Panc1 (cell line): ENCODE results near the gene GUCY1A1. TPM values are rescaled to one million over a fixed set of nuclear protein-coding genes. Genes with fewer than 3 reads are reported as not detected.

Source experiments
- ATAC-seq: fragments of 200-7000 bp; cut with Tn5 transposase; 2 replicates; pipeline ENCODE4 v1.9.1; 2020; ENCODE audit warnings: mild to moderate bottlenecking, moderate library complexity
- BruUV-seq: library from RNA; stranded (reverse); fragments of 400-500 nt; replicated peaks from 2 replicates; lab custom pipeline; 2021; lab: Mats Ljungman, UMichigan
- CTCF ChIA-PET: fragments of 300-600 bp; sonication (Branson Sonifier 250); formaldehyde crosslinking; loops from one replicate; lab custom pipeline; 2022; ENCODE audit warnings: antibody characterized with exemption; lab: Charles Lee
- POLR2A ChIA-PET: fragments of 300-600 bp; sonication (Branson Sonifier 250); formaldehyde crosslinking; loops from one replicate; lab custom pipeline; 2022; ENCODE audit warnings: antibody characterized with exemption; lab: Charles Lee
- DNase-seq: peaks from one replicate; pipeline ENCODE4 v3.0.0-alpha.2; 2010; ENCODE audit warnings: low read depth, low spot score
- H3K27ac ChIP-seq: 2 replicates; pipeline ENCODE4 v1.5.1; 2011; ENCODE audit warnings: mild to moderate bottlenecking, low read length, inconsistent platforms
- H3K27me3 ChIP-seq: fragments of 200-500 bp; sonication (Bioruptor generic); 2 replicates; pipeline ENCODE4 v1.6.0; 2014; ENCODE audit warnings: low read length, inconsistent platforms; ENCODE audit not compliant: control insufficient read depth, insufficient read depth
- H3K36me3 ChIP-seq: fragments of 200-500 bp; sonication (Bioruptor generic); 2 replicates; pipeline ENCODE4 v1.5.1; 2014; ENCODE audit warnings: inconsistent platforms, mild to moderate bottlenecking, low read length, moderate library complexity; ENCODE audit not compliant: control insufficient read depth, insufficient read depth
- H3K4me1 ChIP-seq: 2 replicates; pipeline ENCODE4 v1.5.1; 2011; ENCODE audit warnings: inconsistent platforms, mild to moderate bottlenecking, low read length, moderate library complexity; ENCODE audit not compliant: control insufficient read depth, insufficient read depth
- H3K4me3 ChIP-seq, 2 experiments: 2 replicates each; pipeline ENCODE4 v1.5.1; 2011 to 2012; ENCODE audit warnings: low read depth in 2 of 2, low read length in 2 of 2, mild to moderate bottlenecking in 2 of 2, inconsistent platforms in 1 of 2, moderate library complexity in 1 of 2
- H3K9me3 ChIP-seq: fragments of 200-500 bp; sonication (Bioruptor generic); 2 replicates; pipeline ENCODE4 v1.5.1; 2014; ENCODE audit warnings: low read depth, mild to moderate bottlenecking, inconsistent platforms, low read length, moderate library complexity; ENCODE audit not compliant: control insufficient read depth, insufficient read depth
- POLR2AphosphoS5 ChIP-seq: IDR thresholded peaks from 2 replicates; pipeline ENCODE4 v1.6.1; 2012; ENCODE audit warnings: mild to moderate bottlenecking, low read depth, low read length, moderate library complexity
- SIN3A ChIP-seq: IDR thresholded peaks from 2 replicates; pipeline ENCODE4 v1.6.1; 2012; ENCODE audit warnings: low read depth, mild to moderate bottlenecking, low read length, moderate library complexity, borderline replicate concordance; ENCODE audit not compliant: insufficient read depth
- TCF7L2 ChIP-seq: IDR thresholded peaks from 2 replicates; pipeline ENCODE4 v1.6.1; 2011; ENCODE audit warnings: mild to moderate bottlenecking, low read depth, low read length, inconsistent platforms
- in situ Hi-C: cut with HindIII; loops from 2 replicates; pipeline ENCODE4 v1.10.0; 2016; ENCODE audit warnings: low sequenced_read_pairs, low pct_unique_long_range_greater_than_20kb
- intact Hi-C: fragments of 100-400 bp; cut with micrococcal nuclease; formaldehyde crosslinking; loops from one replicate; pipeline ENCODE4 v1.10.0; 2022; ENCODE audit not compliant: unreplicated experiment
- total RNA-seq: library from RNA; stranded (reverse); gene quantifications from one replicate; pipeline ENCODE4 v1.2.1, GENCODE V29; 2021; ENCODE audit not compliant: unreplicated experiment
- TF ChIP-seq, protein P1 (sequence below): fragments of 450-650 bp; IDR thresholded peaks from 2 replicates; pipeline ENCODE4 v1.5.1; 2017; ENCODE audit warnings: mild to moderate bottlenecking
- TF ChIP-seq, protein P2 (sequence below), 2 experiments: IDR thresholded peaks; 2 replicates each; pipeline ENCODE4 v1.6.1; 2011 to 2012; ENCODE audit warnings: low read depth in 2 of 2, control low read depth in 1 of 2, low read length in 1 of 2, mild to moderate bottlenecking in 1 of 2, moderate library complexity in 1 of 2; ENCODE audit not compliant: insufficient read depth in 1 of 2

Gene GUCY1A1
- total RNA-seq, 1 experiment from 2014 or later, result 0.57 TPM

DNA sequence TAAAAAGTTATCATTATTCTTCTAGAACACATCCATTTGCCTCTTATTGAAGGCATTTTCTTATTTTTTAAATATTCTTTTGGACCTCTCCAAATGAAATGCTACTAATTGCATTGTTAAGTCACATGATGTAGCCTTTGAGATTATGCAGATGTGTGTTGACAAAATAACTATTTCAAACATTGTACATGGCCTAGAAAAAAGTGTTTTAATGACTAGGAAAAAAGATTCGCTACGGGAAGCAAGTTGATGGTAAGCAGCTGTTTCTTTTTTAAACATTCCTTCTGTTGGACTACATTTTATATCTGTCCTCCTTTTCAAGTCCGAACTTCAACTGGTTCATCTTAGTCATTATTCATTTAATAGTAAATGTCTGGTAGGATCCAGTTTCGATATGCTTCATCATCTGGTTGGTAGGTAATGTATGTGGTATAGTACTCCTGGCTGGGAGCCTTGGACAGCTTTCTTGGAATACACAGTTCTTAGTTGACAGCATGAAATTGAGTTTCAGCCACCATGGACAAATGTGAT lies 34.3 kb upstream of the GUCY1A1 start:
- intact Hi-C loops, result no loop called here
- ChIA-PET POLR2A (no interaction called here), CTCF (no interaction called here)
- DNase-seq, result no peak
- in situ Hi-C loops, result no loop called here
- ATAC-seq, result no peak
- no peak overlapping the region for H3K27ac ChIP-seq
- H3K9me3 ChIP-seq, result no peaks in the 10 kb centered on the region
- no peaks in the 10 kb centered on the region for H3K36me3 ChIP-seq
- TF ChIP-seq, protein P1, sequence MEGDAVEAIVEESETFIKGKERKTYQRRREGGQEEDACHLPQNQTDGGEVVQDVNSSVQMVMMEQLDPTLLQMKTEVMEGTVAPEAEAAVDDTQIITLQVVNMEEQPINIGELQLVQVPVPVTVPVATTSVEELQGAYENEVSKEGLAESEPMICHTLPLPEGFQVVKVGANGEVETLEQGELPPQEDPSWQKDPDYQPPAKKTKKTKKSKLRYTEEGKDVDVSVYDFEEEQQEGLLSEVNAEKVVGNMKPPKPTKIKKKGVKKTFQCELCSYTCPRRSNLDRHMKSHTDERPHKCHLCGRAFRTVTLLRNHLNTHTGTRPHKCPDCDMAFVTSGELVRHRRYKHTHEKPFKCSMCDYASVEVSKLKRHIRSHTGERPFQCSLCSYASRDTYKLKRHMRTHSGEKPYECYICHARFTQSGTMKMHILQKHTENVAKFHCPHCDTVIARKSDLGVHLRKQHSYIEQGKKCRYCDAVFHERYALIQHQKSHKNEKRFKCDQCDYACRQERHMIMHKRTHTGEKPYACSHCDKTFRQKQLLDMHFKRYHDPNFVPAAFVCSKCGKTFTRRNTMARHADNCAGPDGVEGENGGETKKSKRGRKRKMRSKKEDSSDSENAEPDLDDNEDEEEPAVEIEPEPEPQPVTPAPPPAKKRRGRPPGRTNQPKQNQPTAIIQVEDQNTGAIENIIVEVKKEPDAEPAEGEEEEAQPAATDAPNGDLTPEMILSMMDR, result no peak
- TF ChIP-seq POLR2AphosphoS5, result no peak
- TF ChIP-seq, protein P2, sequence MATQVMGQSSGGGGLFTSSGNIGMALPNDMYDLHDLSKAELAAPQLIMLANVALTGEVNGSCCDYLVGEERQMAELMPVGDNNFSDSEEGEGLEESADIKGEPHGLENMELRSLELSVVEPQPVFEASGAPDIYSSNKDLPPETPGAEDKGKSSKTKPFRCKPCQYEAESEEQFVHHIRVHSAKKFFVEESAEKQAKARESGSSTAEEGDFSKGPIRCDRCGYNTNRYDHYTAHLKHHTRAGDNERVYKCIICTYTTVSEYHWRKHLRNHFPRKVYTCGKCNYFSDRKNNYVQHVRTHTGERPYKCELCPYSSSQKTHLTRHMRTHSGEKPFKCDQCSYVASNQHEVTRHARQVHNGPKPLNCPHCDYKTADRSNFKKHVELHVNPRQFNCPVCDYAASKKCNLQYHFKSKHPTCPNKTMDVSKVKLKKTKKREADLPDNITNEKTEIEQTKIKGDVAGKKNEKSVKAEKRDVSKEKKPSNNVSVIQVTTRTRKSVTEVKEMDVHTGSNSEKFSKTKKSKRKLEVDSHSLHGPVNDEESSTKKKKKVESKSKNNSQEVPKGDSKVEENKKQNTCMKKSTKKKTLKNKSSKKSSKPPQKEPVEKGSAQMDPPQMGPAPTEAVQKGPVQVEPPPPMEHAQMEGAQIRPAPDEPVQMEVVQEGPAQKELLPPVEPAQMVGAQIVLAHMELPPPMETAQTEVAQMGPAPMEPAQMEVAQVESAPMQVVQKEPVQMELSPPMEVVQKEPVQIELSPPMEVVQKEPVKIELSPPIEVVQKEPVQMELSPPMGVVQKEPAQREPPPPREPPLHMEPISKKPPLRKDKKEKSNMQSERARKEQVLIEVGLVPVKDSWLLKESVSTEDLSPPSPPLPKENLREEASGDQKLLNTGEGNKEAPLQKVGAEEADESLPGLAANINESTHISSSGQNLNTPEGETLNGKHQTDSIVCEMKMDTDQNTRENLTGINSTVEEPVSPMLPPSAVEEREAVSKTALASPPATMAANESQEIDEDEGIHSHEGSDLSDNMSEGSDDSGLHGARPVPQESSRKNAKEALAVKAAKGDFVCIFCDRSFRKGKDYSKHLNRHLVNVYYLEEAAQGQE (IDR thresholded peaks at IDR 0.05; ENCODE audit: insufficient read depth in 1 of 2, low read depth in 2 of 2, low read length in 1 of 2), result no peak
- no peak for TF ChIP-seq SIN3A
- TF ChIP-seq TCF7L2, result no peak
- H3K4me1 ChIP-seq, result no peaks in the 10 kb centered on the region
- H3K27me3 ChIP-seq, result no peaks in the 10 kb centered on the region
- no TSS peak for BruUV-seq
- no peak overlapping the region for H3K4me3 ChIP-seq

DNA sequence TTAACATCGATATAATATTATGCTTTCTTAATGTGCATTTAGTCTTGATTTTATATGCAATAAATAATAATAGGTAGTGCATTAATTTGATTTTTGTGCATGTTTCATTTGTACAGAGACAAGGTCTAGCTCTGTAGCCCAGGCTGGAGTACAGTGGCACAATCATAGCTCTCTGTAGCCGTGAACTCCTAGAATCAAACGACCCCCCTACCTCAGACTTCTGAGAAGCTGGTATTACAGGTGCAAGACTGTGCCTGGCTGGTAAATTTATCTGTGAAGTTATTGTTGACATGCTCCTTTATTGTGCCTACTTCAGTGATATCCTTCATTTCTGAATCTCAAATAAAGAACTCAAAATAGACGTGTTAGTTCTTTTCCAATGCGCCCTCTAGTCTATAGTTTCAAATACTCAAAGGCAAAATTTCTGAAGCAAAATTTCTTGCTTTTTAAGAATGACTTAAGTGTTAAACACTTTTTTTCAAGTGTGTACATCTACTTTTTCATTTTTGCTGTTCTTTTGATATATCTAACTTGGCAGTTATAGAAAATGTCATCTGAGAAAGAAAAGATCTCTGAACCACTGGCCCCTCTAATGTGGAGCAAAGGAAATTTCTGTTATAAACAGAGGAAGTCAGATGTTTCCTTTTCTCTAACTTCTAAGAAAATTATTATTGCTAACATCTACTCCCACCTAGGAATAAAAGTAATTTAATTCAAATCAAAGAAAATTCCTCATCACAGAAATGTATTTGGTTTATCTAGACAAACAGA lies 28.3 kb upstream of the GUCY1A1 start:
- Histone ChIP-seq H3K27me3 (no peaks in the 10 kb centered on the region), H3K4me1 (no peaks in the 10 kb centered on the region), H3K36me3 (no peaks in the 10 kb centered on the region), H3K27ac (no peak overlapping the region), H3K9me3 (no peaks in the 10 kb centered on the region), H3K4me3 (no peak overlapping the region)
- DNase-seq (no peak), ATAC-seq (no peak)
- ChIA-PET CTCF (no interaction called here), POLR2A (no interaction called here)
- in situ Hi-C loops (no loop called here), intact Hi-C loops (no loop called here)
- BruUV-seq, result no TSS peak
- TF ChIP-seq, protein P2 (IDR thresholded peaks at IDR 0.05; ENCODE audit: insufficient read depth in 1 of 2, low read depth in 2 of 2, low read length in 1 of 2), result no peak
- TF ChIP-seq SIN3A (no peak), TCF7L2 (no peak)
- TF ChIP-seq, protein P1, result no peak
